ENCODE measurements around the gene CADM1. TPM values are rescaled to one million over a fixed set of nuclear protein-coding genes. Genes with fewer than 3 reads are reported as not detected.

Gene CADM1
- total and polyA plus RNA-seq, 8 donors, result 6.3 to 38.8 (median 24.5) TPM

DNA sequence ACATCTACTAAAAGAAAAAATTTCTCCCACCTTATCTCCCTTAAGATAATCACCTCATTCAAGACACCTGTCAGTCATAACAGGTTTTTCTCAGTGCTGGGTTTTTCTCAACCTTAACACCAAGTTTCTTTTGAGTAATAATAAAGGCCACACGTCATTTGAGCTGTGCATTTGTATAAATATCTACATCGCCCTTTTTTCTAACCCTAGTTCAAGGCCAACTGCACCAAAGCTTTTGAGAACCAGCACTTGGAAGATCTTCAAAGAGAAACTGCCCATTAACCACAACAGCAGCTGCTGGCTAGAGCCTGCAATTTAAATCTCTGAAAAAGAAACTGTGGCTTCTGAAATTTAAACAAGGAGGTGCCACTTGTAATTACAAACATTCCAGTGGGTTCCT lies 6.9 kb downstream of the CADM1 start:
- ATAC-seq, result no peak
- no peak for DNase-seq
- H3K36me3 ChIP-seq, result no peaks in the 10 kb centered on the region
- TF ChIP-seq, protein P1, sequence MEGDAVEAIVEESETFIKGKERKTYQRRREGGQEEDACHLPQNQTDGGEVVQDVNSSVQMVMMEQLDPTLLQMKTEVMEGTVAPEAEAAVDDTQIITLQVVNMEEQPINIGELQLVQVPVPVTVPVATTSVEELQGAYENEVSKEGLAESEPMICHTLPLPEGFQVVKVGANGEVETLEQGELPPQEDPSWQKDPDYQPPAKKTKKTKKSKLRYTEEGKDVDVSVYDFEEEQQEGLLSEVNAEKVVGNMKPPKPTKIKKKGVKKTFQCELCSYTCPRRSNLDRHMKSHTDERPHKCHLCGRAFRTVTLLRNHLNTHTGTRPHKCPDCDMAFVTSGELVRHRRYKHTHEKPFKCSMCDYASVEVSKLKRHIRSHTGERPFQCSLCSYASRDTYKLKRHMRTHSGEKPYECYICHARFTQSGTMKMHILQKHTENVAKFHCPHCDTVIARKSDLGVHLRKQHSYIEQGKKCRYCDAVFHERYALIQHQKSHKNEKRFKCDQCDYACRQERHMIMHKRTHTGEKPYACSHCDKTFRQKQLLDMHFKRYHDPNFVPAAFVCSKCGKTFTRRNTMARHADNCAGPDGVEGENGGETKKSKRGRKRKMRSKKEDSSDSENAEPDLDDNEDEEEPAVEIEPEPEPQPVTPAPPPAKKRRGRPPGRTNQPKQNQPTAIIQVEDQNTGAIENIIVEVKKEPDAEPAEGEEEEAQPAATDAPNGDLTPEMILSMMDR (IDR thresholded peaks at IDR 0.05), result no peak
- no peak for FAIRE-seq
- peaks cover 0 to 5% (median under 1%) of the 10 kb centered on the region in 3 donors for H3K4me1 ChIP-seq
- no peaks in the 10 kb centered on the region for H3K9me3 ChIP-seq
- 29 to 50% methylated on average over 2 of the region's 2 CpGs for WGBS, 2 donors
- H3K27ac ChIP-seq, result no peak overlapping the region
- intact Hi-C loops (cut with DNase I), result no loop called here
- no peak overlapping the region for H3K4me3 ChIP-seq
- peaks cover 0 to 39% (median 2%) of the 10 kb centered on the region in 4 donors for H3K27me3 ChIP-seq

DNA sequence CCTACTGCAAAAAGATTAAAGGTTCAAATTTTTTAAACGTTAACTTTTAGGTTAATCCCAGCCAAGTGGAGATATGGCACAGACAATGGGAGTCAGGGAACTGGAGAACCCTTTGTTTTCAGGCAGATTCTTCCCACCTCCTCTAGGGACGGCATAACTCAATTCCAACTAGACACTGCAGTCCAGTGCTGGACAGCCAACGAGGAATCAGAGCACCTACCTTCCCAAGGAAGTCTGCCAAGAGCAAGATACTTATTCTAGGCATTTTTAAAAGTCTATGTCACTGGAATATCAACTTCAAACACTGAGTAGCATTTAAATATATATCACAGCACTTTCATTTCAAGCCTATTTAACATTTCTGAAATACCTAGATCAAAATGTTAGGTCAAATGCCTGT lies 7.3 kb downstream of the CADM1 start:
- H3K27me3 ChIP-seq, result peaks cover 0 to 39% (median 2%) of the 10 kb centered on the region in 4 donors
- DNase-seq, result no peak
- no peak overlapping the region for H3K4me3 ChIP-seq
- FAIRE-seq, result no peak
- no peaks in the 10 kb centered on the region for H3K36me3 ChIP-seq
- intact Hi-C loops (cut with DNase I), result no loop called here
- ATAC-seq, result no peak
- WGBS, 2 donors, result 31 to 45% methylated on average over 3 of the region's 3 CpGs
- H3K4me1 ChIP-seq, result peaks cover 0 to 3% (median 0%) of the 10 kb centered on the region in 3 donors
- TF ChIP-seq, protein P1 (IDR thresholded peaks at IDR 0.05), result no peak
- no peaks in the 10 kb centered on the region for H3K9me3 ChIP-seq
- no peak overlapping the region for H3K27ac ChIP-seq

DNA sequence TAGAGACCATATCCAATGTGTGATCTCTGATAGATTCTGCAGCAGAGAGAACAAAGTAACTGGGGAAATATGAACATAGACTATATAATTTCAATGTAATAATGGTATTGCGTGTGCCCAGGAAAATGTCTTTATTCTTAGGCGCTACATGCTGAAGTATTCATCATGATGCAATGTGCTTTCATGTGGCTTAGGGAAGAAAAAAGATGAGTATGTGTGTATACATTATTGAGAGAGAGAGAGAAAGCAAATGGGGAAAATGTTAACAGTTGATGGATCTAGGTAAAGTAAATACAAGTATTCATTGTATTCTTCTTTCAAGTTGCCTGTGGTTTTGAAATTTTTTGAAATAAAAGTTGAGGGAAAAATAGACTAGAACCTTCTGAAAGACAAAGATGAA lies 10.3 kb downstream of the CADM1 start:
- ATAC-seq (no peak), DNase-seq (no peak), FAIRE-seq (no peak)
- TF ChIP-seq, protein P1 (IDR thresholded peaks at IDR 0.05), result no peak
- Histone ChIP-seq H3K4me1 (no peaks in the 10 kb centered on the region), H3K4me3 (no peak overlapping the region), H3K9me3 (no peaks in the 10 kb centered on the region), H3K36me3 (no peaks in the 10 kb centered on the region), H3K27me3 (peaks cover 0 to 18% (median 1%) of the 10 kb centered on the region in 4 donors), H3K27ac (no peak overlapping the region)
- intact Hi-C loops (cut with DNase I), result no loop called here
- WGBS, 2 donors, result 89 to 95% methylated on average over 2 of the region's 2 CpGs

DNA sequence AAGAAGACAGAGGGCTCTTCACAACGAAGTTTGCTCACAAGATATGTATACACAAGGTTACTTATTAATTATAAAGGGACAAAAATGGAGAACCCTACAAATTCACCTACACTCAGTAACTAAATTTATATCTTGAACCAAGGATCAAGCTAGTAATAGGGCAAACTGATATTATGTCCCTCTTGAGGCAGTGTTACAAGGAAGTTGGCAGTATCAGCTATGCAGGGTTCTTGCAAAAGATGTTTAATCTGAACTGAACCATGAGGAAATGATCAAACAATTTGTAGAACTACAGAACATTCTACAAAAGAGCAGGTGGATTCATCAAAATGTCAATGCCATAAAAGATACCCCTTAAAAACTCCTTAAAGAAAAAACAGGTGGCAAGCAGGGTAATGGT lies 10.7 kb downstream of the CADM1 start:
- DNase-seq (no peak), ATAC-seq (peak in 1 of 4 donors; percentile 26), FAIRE-seq (no peak)
- Histone ChIP-seq H3K36me3 (no peaks in the 10 kb centered on the region), H3K4me3 (no peak overlapping the region), H3K27ac (no peak overlapping the region), H3K4me1 (no peaks in the 10 kb centered on the region), H3K27me3 (peaks cover 0 to 14% (median 0%) of the 10 kb centered on the region in 4 donors), H3K9me3 (no peaks in the 10 kb centered on the region)
- TF ChIP-seq, protein P1 (IDR thresholded peaks at IDR 0.05), result no peak
- 11 to 15% methylated on average over 1 of the region's 1 CpG for WGBS, 2 donors
- intact Hi-C loops (cut with DNase I), result no loop called here

DNA sequence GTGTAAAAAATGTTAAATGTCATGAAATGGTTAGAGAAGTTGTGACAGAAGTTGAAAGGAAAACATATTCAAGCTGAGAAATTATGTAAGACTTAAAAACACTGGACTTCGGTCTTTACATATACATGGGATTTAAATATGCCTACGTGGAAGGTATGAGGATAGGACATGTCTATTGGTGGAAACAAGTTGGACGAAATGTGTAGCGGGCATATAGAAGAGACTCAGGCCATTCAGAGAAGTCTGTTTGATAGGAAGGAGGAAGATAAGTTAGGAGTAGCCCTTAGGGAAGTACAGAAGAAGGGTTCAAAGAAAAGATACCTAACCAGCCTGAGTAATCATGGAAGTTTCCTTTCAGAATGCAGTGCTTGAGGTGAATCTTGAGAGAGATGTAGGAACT lies 14.7 kb downstream of the CADM1 start:
- H3K27ac ChIP-seq, result no peak overlapping the region
- no peaks in the 10 kb centered on the region for H3K4me1 ChIP-seq
- FAIRE-seq (no peak), ATAC-seq (no peak), DNase-seq (no peak)
- 75 to 87% methylated on average over 4 of the region's 4 CpGs for WGBS, 2 donors
- H3K36me3 ChIP-seq, result no peaks in the 10 kb centered on the region
- no peak overlapping the region for H3K4me3 ChIP-seq
- no peaks in the 10 kb centered on the region for H3K9me3 ChIP-seq
- intact Hi-C loops (cut with DNase I), result no loop called here
- TF ChIP-seq, protein P1 (IDR thresholded peaks at IDR 0.05), result no peak
- peaks cover 0 to 6% (median 0%) of the 10 kb centered on the region in 4 donors for H3K27me3 ChIP-seq
